ENCODE measurements around the gene LCE2D.

LCE2D gene

GRCh38 chr1:152697701-152698600, 34.8 kb downstream of the LCE2D start, which contains the start of gene LCE2A:
Gene LCE2A, plus strand, starts transcription at chr1:152698345. Its CDS starts 557 bp downstream, at chr1:152698902.
- DNase-seq = no peak

- DNase-seq = no peak
These were observed 36.6 kb downstream of the LCE2D start for GRCh38 chr1:152699746-152700145.

DNA sequence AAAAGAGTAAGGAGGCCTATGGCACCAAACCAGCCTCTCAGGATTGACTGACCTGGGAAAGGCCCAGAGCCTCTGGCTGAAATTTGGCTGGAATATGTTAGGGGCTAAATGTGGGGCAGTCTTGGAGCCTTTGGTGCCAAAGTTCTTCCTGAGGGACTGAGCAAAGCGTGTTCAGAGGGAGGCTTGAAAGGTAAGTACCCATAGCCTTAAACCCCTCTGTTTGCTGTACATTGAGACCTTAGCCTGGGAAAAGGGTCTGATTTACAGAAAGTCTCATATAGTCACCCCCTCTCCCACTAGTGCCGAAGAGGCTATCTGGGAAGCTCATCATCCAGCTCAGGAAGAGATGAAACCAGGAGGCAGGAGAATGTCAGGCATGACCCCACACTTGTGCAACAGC, 44.7 kb downstream of the LCE2D start, which contains the start of gene LCE4A:
TSS of gene LCE4A (plus strand) at position 301 of the 400 bp plus-strand sequence. CDS start 916 bp downstream, outside the sequence.
- no peak for DNase-seq

Measured in anterior cingulate cortex (tissue), 58 donors.